Measurements from ENCODE around the gene PINK1. TPM values are rescaled to one million over a fixed set of nuclear protein-coding genes. Genes with fewer than 3 reads are reported as not detected.
"Not testable (repeated sequence)": the region's sequence is repeated elsewhere in the genome, so short reads cannot be mapped to it uniquely, and the experiment has no call there.

Gene PINK1
- total and polyA plus RNA-seq, 5 experiments from 2014 or later: 18.4 to 31.9 (median 26.3) TPM

DNA sequence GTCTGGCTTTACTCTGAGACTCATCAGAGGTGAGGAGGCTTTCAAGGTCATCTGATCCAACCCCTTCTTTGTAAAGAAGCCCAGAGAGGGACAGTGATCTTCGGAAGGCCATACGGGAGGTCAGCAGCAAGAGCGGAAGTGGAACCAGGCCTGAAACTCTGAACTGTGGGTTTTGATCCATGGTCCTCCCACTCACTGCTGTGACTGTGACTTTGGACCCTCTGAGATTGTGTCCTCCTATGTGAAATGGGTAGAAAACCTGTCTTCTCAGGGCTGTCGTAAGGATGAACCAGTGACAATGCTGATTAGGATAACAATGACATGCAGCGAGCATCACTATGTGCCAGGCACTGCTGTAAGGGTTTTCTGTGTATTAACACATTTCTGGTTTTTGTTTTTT, 37.7 kb downstream of the PINK1 start:
- no peak for DNase-seq
- Mint-ChIP-seq H3K4me3 (no peak overlapping the region), H3K27me3 (peaks cover 0 to 11% (median 6%) of the 10 kb centered on the region in 5 donors), H3K9me3 (no peaks in the 10 kb centered on the region), H3K36me3 (no peaks in the 10 kb centered on the region), H3K27ac (no peak overlapping the region), H3K4me1 (peaks cover 0 to 4% (median 2%) of the 10 kb centered on the region in 4 donors)
- POLR2A ChIA-PET: no interaction called here
- no peak for ATAC-seq

DNA sequence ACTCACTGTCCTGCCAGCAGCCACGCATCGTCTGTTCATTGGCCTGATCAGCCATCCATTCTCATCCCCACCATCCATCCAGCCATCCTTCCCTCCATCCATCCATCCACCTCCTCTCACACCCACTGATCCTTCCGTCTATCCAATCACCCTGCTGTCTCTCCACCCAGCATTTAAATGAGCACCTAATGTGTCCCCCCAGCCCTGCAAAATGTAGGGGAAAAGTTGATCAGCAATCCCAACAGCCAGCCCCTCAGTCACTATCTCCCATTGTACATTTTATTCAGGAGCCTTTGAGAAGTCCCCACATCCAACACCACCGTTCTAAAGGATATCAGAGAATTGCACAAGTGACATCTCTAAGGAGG, 39.0 kb downstream of the PINK1 start:
- no peaks in the 10 kb centered on the region for H3K36me3 Mint-ChIP-seq
- H3K27ac Mint-ChIP-seq: no peak overlapping the region
- H3K9me3 Mint-ChIP-seq: peaks cover 0 to 1% (median 0%) of the 10 kb centered on the region in 9 donors
- POLR2A ChIA-PET: no interaction called here
- DNase-seq (peak in 1 of 10 donors; percentile 30), ATAC-seq (no peak)
- H3K27me3 Mint-ChIP-seq: peaks cover 0 to 11% (median 6%) of the 10 kb centered on the region in 5 donors
- no peaks in the 10 kb centered on the region for H3K4me1 Mint-ChIP-seq
- peak overlapping the region in 1 of 10 donors; percentile 66 for H3K4me3 Mint-ChIP-seq

DNA sequence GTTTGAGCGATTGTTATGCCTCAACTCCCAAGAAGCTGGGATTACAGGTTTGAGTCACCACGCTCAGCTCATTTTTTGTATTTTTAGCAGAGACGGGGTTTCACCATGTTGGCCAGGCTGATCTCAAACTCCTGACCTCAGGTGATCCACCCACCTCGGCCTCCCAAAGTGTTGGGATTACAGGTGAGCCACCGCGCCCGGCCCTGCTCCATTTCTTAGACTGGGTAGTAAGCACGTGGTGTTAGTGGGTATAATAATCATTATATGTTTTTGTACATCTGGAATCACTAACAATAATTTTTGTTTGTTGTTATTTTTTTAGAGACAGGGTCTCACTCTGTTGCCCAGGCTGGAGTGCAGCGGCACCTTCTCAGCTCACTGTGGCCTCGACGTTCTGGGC, 40.4 kb downstream of the PINK1 start:
- POLR2A ChIA-PET: interaction anchor here (0.7 kb wide), 1 partner anchor 51 kb away, joined by 3 read pairs; no protein-coding TSS in a partner anchor
- H3K27me3 Mint-ChIP-seq: peaks cover 3 to 11% (median 8%) of the 10 kb centered on the region in 5 donors
- ATAC-seq, H3K27ac Mint-ChIP-seq, H3K4me1 Mint-ChIP-seq, H3K36me3 Mint-ChIP-seq, H3K4me3 Mint-ChIP-seq, H3K9me3 Mint-ChIP-seq: not testable (repeated sequence)
- peak in 1 of 10 donors; percentile 23 for DNase-seq

DNA sequence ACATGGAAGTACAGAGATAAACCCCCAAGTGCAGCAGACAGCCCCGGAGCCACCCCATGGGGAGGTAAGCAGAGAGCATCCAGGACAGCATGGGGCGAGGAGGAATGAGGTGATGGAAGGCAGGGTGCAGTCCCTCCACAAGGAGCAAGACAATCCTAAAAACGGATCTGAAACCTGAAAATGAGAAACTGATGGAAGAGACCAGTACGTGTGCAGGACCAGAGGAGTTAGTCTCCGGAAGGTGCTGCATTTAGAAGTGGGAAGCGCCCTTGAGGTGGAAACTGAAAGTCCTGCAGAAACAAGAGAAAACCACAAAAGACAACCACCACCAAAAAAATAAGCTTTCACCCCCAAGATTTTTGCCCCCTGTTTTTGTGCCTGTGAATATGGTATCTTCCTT, 45.3 kb downstream of the PINK1 start:
- POLR2A ChIA-PET: interaction anchor here (0.7 to 1.0 kb wide), 2 partner anchors 9 to 18 kb away, joined by 3 read pairs; no protein-coding TSS in a partner anchor
- Mint-ChIP-seq H3K27ac (peak overlapping the region in 3 of 10 donors; percentile 2 to 33 (median 25)), H3K36me3 (peaks cover 0 to 6% (median 0%) of the 10 kb centered on the region in 3 donors), H3K9me3 (peaks cover 0 to 9% (median 3%) of the 10 kb centered on the region in 9 donors), H3K4me3 (peak overlapping the region in 7 of 10 donors; percentile 20 to 69 (median 39)), H3K4me1 (peaks cover 6 to 12% (median 8%) of the 10 kb centered on the region in 4 donors), H3K27me3 (peaks cover 0 to 5% (median 1%) of the 10 kb centered on the region in 5 donors)
- ATAC-seq (no peak), DNase-seq (peak in 1 of 10 donors; percentile 18)

DNA sequence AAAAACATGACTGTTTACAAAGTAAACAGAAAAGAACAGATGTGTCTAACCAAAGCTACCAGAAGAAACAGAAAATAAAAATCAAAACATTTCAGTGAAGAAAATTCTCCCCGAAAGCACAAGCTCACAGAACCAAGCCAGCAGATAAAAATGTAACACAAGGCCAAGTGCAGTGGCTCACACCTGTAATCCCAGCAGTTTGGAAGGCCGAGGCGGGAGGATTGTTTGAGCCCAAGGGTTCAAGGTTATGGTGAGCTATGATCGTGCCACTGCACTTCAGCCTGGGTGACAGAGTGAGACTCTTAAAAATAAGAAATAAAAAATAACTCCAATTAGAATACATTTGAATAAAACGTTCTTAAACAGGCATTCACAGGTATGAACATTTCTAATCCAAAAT, 47.0 kb downstream of the PINK1 start:
- H3K27ac Mint-ChIP-seq: no peak overlapping the region
- peaks cover 6 to 12% (median 8%) of the 10 kb centered on the region in 4 donors for H3K4me1 Mint-ChIP-seq
- peaks cover 0 to 6% (median 0%) of the 10 kb centered on the region in 3 donors for H3K36me3 Mint-ChIP-seq

DNA sequence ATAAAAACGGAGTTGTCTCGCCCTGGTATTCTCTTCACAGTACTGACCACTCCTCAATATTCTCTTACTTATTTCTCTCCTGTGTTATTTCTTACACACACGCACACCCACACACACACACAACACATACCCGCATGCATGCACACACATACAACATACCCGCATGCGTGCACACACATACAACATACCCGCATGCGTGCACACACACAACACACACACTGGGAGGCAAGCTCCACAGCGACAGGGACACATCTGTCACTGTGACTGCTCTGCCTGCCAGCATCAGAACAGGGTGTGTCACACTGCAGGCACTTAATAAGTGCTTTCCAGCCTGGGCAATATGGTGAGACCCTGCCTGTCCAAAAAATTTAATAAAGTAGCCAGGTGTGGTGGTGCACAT, 48.7 kb downstream of the PINK1 start:
- Mint-ChIP-seq H3K4me3 (no peak overlapping the region), H3K36me3 (peaks cover 0 to 6% (median 0%) of the 10 kb centered on the region in 3 donors), H3K9me3 (peaks cover 0 to 9% (median 3%) of the 10 kb centered on the region in 9 donors), H3K27ac (peak overlapping the region in 1 of 10 donors; percentile 53), H3K27me3 (peaks cover 3 to 11% (median 7%) of the 10 kb centered on the region in 5 donors), H3K4me1 (peaks cover 6 to 12% (median 8%) of the 10 kb centered on the region in 4 donors)
- DNase-seq: peak in 1 of 10 donors; percentile 4
- ATAC-seq: no peak
- POLR2A ChIA-PET: no interaction called here

More for the DNA sequence above, 47.0 kb downstream of the PINK1 start:
- POLR2A ChIA-PET: interaction anchor here (0.6 kb wide), 1 partner anchor 184 kb away, joined by 3 read pairs; no protein-coding TSS in a partner anchor
- Mint-ChIP-seq H3K27me3 (peaks cover 3 to 9% (median 6%) of the 10 kb centered on the region in 5 donors), H3K9me3 (peaks cover 0 to 9% (median 3%) of the 10 kb centered on the region in 9 donors), H3K4me3 (no peak overlapping the region)
- ATAC-seq: no peak
- no peak for DNase-seq

DNA sequence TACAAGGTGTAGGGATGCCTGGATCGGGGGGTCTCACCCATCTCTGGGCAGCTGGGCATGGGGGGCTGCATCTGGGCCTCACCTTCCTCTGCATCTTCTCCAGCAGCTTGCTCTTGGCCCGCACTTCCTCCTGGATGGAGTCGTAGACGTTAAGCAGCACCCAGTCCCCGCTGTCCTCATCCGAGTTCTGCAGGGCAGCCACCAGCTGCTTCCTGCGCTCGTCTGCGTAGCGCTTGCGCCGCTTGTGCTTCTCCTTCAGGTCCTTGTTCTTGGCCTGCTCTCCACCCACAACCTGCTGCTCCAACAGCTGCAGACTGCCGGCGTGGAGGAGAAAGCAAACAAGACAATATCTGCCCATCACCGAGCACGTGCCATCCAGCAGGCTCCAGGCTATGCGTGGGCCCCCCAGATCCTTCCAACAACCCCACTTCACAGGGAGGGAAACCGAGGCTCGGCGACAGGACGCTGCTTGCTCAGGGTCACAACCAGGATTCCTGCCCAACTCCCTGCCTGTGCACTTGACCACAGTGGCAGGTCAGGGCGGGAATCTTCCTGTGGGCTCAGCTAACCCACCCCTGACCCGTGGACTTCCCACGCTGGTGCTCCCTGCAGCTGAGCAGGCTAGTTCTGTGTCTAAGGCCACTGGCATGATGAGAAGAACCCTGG, 49.4 kb downstream of the PINK1 start:
- DNase-seq (peak in 1 of 10 donors; percentile 26), ATAC-seq (no peak)
- H3K4me3 Mint-ChIP-seq: no peak overlapping the region
- POLR2A ChIA-PET: no interaction called here
- peaks cover 0 to 3% (median 0%) of the 10 kb centered on the region in 3 donors for H3K36me3 Mint-ChIP-seq
- peaks cover 0 to 4% (median 3%) of the 10 kb centered on the region in 9 donors for H3K9me3 Mint-ChIP-seq
- H3K27me3 Mint-ChIP-seq: peaks cover 3 to 11% (median 7%) of the 10 kb centered on the region in 5 donors
- peaks cover 6 to 12% (median 8%) of the 10 kb centered on the region in 4 donors for H3K4me1 Mint-ChIP-seq
- H3K27ac Mint-ChIP-seq: no peak overlapping the region

DNA sequence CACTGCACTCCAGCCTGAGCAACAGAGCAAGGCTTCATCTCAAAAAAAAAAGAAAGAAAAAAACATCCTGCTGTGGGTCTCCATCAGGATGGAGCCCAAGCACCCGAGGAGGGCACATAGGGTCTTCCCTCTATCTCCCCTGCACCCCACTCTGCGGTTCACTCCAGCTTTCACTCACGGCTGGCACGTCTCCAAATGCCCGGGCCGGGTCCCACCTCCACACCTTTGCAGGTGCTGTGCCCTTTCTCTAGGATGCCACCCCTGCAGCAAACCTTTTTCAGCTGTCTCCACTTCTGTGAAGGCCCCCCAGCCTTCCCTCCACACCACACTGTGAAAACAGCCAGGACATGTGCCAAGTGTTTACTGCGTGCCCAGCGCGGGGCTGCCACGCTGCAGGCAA, 50.4 kb downstream of the PINK1 start:
- ATAC-seq (no peak), DNase-seq (peak in 1 of 10 donors; percentile 16)
- Mint-ChIP-seq H3K27ac (no peak overlapping the region), H3K4me3 (no peak overlapping the region), H3K9me3 (no peaks in the 10 kb centered on the region), H3K36me3 (no peaks in the 10 kb centered on the region), H3K4me1 (peaks cover 2 to 8% (median 4%) of the 10 kb centered on the region in 4 donors), H3K27me3 (peaks cover 1 to 11% (median 7%) of the 10 kb centered on the region in 5 donors)
- POLR2A ChIA-PET: no interaction called here

DNA sequence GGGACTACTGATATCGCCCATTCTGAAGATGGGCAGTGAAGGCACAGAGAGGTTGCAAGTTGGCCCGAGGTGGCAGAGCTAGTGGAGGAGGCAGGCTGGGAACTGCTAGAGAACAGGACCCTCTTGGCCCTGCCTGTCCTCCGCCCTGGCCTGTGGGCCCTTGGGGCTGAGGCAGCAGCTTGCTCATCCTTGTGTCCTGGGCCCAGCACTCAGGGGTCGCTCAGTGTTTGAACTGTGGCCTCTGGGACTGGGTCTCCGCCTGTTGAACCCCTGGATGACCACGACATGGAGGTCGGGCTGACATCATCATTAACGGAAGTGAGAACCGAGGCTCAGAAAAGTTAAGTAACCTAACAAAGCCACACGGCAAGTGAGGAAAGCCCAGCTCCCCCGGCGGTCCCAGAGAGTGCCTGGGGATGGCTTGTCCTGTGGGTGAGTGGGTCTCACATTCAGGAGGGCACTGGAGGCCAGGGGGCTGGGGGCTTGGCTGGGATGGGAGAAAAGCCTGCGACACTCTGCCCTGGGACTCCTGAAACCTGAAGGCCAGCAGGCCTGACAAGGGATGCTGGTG, 50.9 kb downstream of the PINK1 start:
- H3K4me3 Mint-ChIP-seq: no peak overlapping the region

DNA sequence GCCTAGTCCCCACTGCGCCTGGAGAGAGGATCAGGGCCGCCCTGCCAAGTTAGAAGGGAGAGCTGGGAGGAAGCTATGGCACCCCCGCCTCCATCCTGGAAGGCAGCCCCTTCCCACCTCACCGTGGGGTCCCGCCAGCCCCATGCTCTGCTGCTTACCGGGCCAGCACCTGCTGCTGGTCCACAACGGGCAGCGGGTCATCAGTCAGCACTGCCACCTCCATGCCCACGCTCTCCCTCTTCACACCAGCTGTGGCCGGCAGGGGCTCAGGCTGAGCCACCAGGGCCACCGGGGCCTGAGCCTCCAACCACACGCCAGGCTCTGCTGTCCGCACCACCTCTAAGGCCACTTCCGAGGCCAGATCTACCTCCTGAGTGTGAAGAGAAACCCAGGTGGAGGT, 51.4 kb downstream of the PINK1 start:
- Mint-ChIP-seq H3K36me3 (no peaks in the 10 kb centered on the region), H3K4me1 (peaks cover 0 to under 1% (median 0%) of the 10 kb centered on the region in 4 donors), H3K27me3 (peaks cover 1 to 11% (median 7%) of the 10 kb centered on the region in 5 donors), H3K27ac (no peak overlapping the region), H3K9me3 (no peaks in the 10 kb centered on the region), H3K4me3 (no peak overlapping the region)
- DNase-seq (peak in 1 of 10 donors; percentile 43), ATAC-seq (no peak)
- POLR2A ChIA-PET: no interaction called here

More for the DNA sequence above, 50.9 kb downstream of the PINK1 start:
- H3K27ac Mint-ChIP-seq: no peak overlapping the region
- peaks cover 0 to 3% (median 0%) of the 10 kb centered on the region in 4 donors for H3K4me1 Mint-ChIP-seq
- ATAC-seq (no peak), DNase-seq (peak in 1 of 10 donors; percentile 50)
- POLR2A ChIA-PET: no interaction called here
- no peaks in the 10 kb centered on the region for H3K9me3 Mint-ChIP-seq
- H3K27me3 Mint-ChIP-seq: peaks cover 1 to 11% (median 7%) of the 10 kb centered on the region in 5 donors
- H3K36me3 Mint-ChIP-seq: no peaks in the 10 kb centered on the region

DNA sequence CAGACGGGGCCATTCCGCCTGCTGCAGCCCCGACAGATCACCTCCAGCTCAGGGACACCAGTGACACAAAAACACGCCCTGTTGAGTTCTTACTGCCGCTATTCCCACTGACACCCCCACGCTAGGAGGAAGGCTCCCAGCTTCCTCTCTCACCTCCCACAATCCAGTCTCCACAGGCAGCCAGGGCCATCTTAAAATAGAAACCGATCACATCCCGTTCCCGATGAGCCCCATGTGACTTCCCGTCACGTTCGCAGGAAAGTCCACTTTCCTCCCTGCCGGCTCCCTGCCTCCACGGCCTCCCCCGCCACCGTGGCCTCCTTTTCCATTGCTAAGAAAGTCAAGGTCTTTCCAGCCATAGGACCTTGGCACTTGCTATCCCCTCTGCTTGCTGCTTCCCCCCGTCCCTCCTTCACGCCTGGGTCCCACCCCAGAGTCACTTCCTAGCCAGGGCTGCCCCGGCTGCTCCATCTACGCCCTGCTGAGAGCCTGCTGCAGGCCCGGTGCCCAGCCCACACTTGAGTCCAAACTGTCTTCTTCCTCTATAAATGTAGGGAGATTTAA, 51.9 kb downstream of the PINK1 start:
- POLR2A ChIA-PET: no interaction called here
- H3K4me1 Mint-ChIP-seq: no peaks in the 10 kb centered on the region
- no peaks in the 10 kb centered on the region for H3K36me3 Mint-ChIP-seq
- H3K27ac Mint-ChIP-seq: peak overlapping the region in 1 of 10 donors; percentile 25
- H3K4me3 Mint-ChIP-seq: no peak overlapping the region
- peaks cover 1 to 11% (median 7%) of the 10 kb centered on the region in 5 donors for H3K27me3 Mint-ChIP-seq
- no peak for DNase-seq
- ATAC-seq: no peak
- no peaks in the 10 kb centered on the region for H3K9me3 Mint-ChIP-seq

DNA sequence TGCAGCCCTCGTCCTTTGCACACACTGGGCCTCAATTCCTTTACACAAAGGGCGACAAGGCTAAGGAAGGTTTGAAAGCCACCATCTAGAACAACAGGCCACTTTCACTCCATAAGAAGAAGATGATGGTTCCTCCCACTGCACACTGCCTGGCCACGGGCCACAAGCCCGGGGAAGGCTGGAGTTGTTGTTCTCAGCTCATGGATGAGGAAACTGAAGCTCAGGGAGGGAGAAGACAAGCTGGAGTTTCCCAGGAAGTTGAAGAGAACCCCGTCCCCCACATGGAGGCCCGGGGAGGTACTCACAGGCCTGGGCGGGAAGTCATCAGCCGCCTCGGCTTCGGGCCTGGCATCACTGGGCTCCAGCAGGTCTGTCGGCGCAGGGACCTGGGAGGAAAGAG, 52.5 kb downstream of the PINK1 start:
- peak overlapping the region in 1 of 10 donors; percentile 22 for H3K27ac Mint-ChIP-seq
- POLR2A ChIA-PET: no interaction called here

More for the DNA sequence above, 52.5 kb downstream of the PINK1 start:
- Mint-ChIP-seq H3K27me3 (peaks cover 1 to 11% (median 7%) of the 10 kb centered on the region in 5 donors), H3K4me3 (no peak overlapping the region), H3K9me3 (no peaks in the 10 kb centered on the region), H3K4me1 (no peaks in the 10 kb centered on the region), H3K36me3 (no peaks in the 10 kb centered on the region)
- ATAC-seq (no peak), DNase-seq (no peak)
